Parathyroid adenoma (tissue), 2 donors: ENCODE measurements around the gene NCOA1.

Source experiments
- H2AFZ ChIP-seq: fragments of 300-600 bp; sonication (generic); one replicate; pipeline ENCODE4 v1.7.0; 2017; ENCODE audit warnings: antibody characterized with exemption, mild to moderate bottlenecking
- H3K27ac ChIP-seq: fragments of 300-600 bp; sonication (generic); one replicate; pipeline ENCODE4 v1.7.0; 2017
- H3K27me3 ChIP-seq: fragments of 300-600 bp; sonication (generic); one replicate; pipeline ENCODE4 v1.7.0; 2017; ENCODE audit warnings: low read length; ENCODE audit not compliant: control insufficient read depth, insufficient read depth
- H3K36me3 ChIP-seq: fragments of 300-600 bp; sonication (generic); one replicate; pipeline ENCODE4 v1.7.0; 2017; ENCODE audit warnings: low read length; ENCODE audit not compliant: control insufficient read depth, insufficient read depth
- H3K4me1 ChIP-seq: fragments of 300-600 bp; sonication (generic); one replicate; pipeline ENCODE4 v1.7.0; 2017; ENCODE audit warnings: control low read depth
- H3K4me2 ChIP-seq: fragments of 300-600 bp; sonication (generic); one replicate; pipeline ENCODE4 v1.7.0; 2017; ENCODE audit warnings: low read length
- H3K4me3 ChIP-seq: fragments of 300-600 bp; sonication (generic); one replicate; pipeline ENCODE4 v1.7.0; 2017; ENCODE audit warnings: low read depth, low read length
- H3K79me2 ChIP-seq: fragments of 300-600 bp; sonication (generic); one replicate; pipeline ENCODE4 v1.7.0; 2017; ENCODE audit warnings: control low read depth
- H3K9ac ChIP-seq: fragments of 300-600 bp; sonication (generic); one replicate; pipeline ENCODE4 v1.7.0; 2017; ENCODE audit warnings: mild to moderate bottlenecking
- H3K9me3 ChIP-seq: fragments of 300-600 bp; sonication (generic); one replicate; pipeline ENCODE4 v1.7.0; 2017; ENCODE audit warnings: low read length; ENCODE audit not compliant: control insufficient read depth
- CTCF ChIP-seq: fragments of 300-600 bp; sonication (generic); IDR thresholded peaks from one replicate; pipeline ENCODE4 v1.7.0; 2017; ENCODE audit warnings: antibody characterized with exemption, mild to moderate bottlenecking
- donor health status: primary hyperparathyroidism.

Gene NCOA1

GRCh38 chr2:24498121-24498520 lies 7.1 kb downstream of the NCOA1 start:
- no peaks in the 10 kb centered on the region for H3K36me3 ChIP-seq
- peaks cover 10% of the 10 kb centered on the region for H3K4me1 ChIP-seq
- TF ChIP-seq CTCF: no peak
- no peaks in the 10 kb centered on the region for H3K9me3 ChIP-seq
- H3K27me3 ChIP-seq: no peaks in the 10 kb centered on the region
- no peak overlapping the region for H3K4me3 ChIP-seq
- H2AFZ ChIP-seq: no peak overlapping the region
- H3K4me2 ChIP-seq: no peak overlapping the region
- no peak overlapping the region for H3K9ac ChIP-seq
- H3K27ac ChIP-seq: no peak overlapping the region
- H3K79me2 ChIP-seq: peaks cover 46% of the 10 kb centered on the region

- TF ChIP-seq CTCF: no peak
- H3K79me2 ChIP-seq: peaks cover 50% of the 10 kb centered on the region
- no peak overlapping the region for H2AFZ ChIP-seq
- no peaks in the 10 kb centered on the region for H3K9me3 ChIP-seq
- no peaks in the 10 kb centered on the region for H3K36me3 ChIP-seq
- H3K4me2 ChIP-seq: no peak overlapping the region
- no peak overlapping the region for H3K4me3 ChIP-seq
- H3K27ac ChIP-seq: no peak overlapping the region
- H3K9ac ChIP-seq: no peak overlapping the region
- no peaks in the 10 kb centered on the region for H3K27me3 ChIP-seq
- peaks cover 3% of the 10 kb centered on the region for H3K4me1 ChIP-seq
Measured at GRCh38 chr2:24501813-24502212, 10.8 kb downstream of the NCOA1 start.

- peaks cover 48% of the 10 kb centered on the region for H3K79me2 ChIP-seq
- no peaks in the 10 kb centered on the region for H3K36me3 ChIP-seq
- H3K27me3 ChIP-seq: no peaks in the 10 kb centered on the region
- no peak overlapping the region for H2AFZ ChIP-seq
- H3K4me2 ChIP-seq: no peak overlapping the region
- no peak overlapping the region for H3K9ac ChIP-seq
- H3K27ac ChIP-seq: no peak overlapping the region
- TF ChIP-seq CTCF: no peak
- H3K4me1 ChIP-seq: peaks cover 5% of the 10 kb centered on the region
- no peaks in the 10 kb centered on the region for H3K9me3 ChIP-seq
- H3K4me3 ChIP-seq: no peak overlapping the region
Measured at GRCh38 chr2:24505534-24506275, 14.7 kb downstream of the NCOA1 start.

GRCh38 chr2:24507549-24507948 lies 16.5 kb downstream of the NCOA1 start:
- H3K36me3 ChIP-seq: no peaks in the 10 kb centered on the region
- no peaks in the 10 kb centered on the region for H3K9me3 ChIP-seq
- H3K27ac ChIP-seq: no peak overlapping the region
- H2AFZ ChIP-seq: no peak overlapping the region
- no peak overlapping the region for H3K9ac ChIP-seq
- H3K4me3 ChIP-seq: no peak overlapping the region
- peaks cover 3% of the 10 kb centered on the region for H3K4me1 ChIP-seq
- TF ChIP-seq CTCF: no peak
- H3K27me3 ChIP-seq: no peaks in the 10 kb centered on the region
- peaks cover 45% of the 10 kb centered on the region for H3K79me2 ChIP-seq
- H3K4me2 ChIP-seq: no peak overlapping the region

- Histone ChIP-seq H3K4me1 (peaks cover 7% of the 10 kb centered on the region), H3K27ac (no peak overlapping the region), H3K4me3 (no peak overlapping the region), H3K4me2 (no peak overlapping the region), H3K27me3 (no peaks in the 10 kb centered on the region), H3K9me3 (no peaks in the 10 kb centered on the region), H3K9ac (no peak overlapping the region), H3K79me2 (peaks cover 53% of the 10 kb centered on the region), H2AFZ (no peak overlapping the region), H3K36me3 (no peaks in the 10 kb centered on the region)
- TF ChIP-seq CTCF: no peak
Measured at GRCh38 chr2:24508878-24509277, 17.8 kb downstream of the NCOA1 start.
